WTC11 (cell line): Measurements from ENCODE around the gene PSMA1. TPM values are rescaled to one million over a fixed set of nuclear protein-coding genes. Genes with fewer than 3 reads are reported as not detected.

ENCODE experiments used
- ATAC-seq: fragments of 200-7000 bp; cut with Tn5 transposase; 2 replicates; pipeline ENCODE4 v1.10.0; 2021; ENCODE audit warnings: mild to moderate bottlenecking, moderate library complexity
- CTCF ChIA-PET: fragments of 300-600 bp; sonication (Branson Sonifier 250); formaldehyde crosslinking; loops from one replicate; lab custom pipeline; 2021; ENCODE audit warnings: antibody characterized with exemption; lab: Charles Lee
- POLR2A ChIA-PET: fragments of 350-600 bp; sonication (Branson Sonifier 250); formaldehyde crosslinking; loops from one replicate; lab custom pipeline; 2021; ENCODE audit warnings: antibody characterized with exemption; lab: Charles Lee
- DNase-seq: peaks from one replicate; pipeline ENCODE4 v3.0.0; 2021; ENCODE audit warnings: low spot score
- H3K27ac Mint-ChIP-seq: 2 replicates; pipeline ENCODE4 v1.8.0; 2021; ENCODE audit warnings: mixed read lengths
- H3K27me3 Mint-ChIP-seq: 2 replicates; pipeline ENCODE4 v1.8.0; 2021; ENCODE audit warnings: low read depth, mild to moderate bottlenecking, moderate library complexity, mixed read lengths
- H3K36me3 Mint-ChIP-seq: 2 replicates; pipeline ENCODE4 v1.8.0; 2021; ENCODE audit warnings: mixed read lengths
- H3K4me1 Mint-ChIP-seq: 2 replicates; pipeline ENCODE4 v1.8.0; 2022; ENCODE audit warnings: mixed read lengths
- H3K4me3 Mint-ChIP-seq: 2 replicates; pipeline ENCODE4 v1.8.0; 2021; ENCODE audit warnings: mild to moderate bottlenecking, moderate library complexity, mixed read lengths
- H3K9me3 Mint-ChIP-seq: 2 replicates; pipeline ENCODE4 v1.8.0; 2021; ENCODE audit warnings: mixed read lengths
- ETV6 ChIP-seq: sonication (generic); formaldehyde crosslinking; IDR thresholded peaks from 2 replicates; pipeline ENCODE4 v1.8.1; 2022; ENCODE audit warnings: mild to moderate bottlenecking, missing genetic modification reagents
- FOXP1 ChIP-seq: sonication (generic); formaldehyde crosslinking; IDR thresholded peaks from 2 replicates; pipeline ENCODE4 v1.8.0; 2022; ENCODE audit warnings: missing genetic modification reagents, mild to moderate bottlenecking, moderate library complexity, borderline replicate concordance
- GRHL2 ChIP-seq: fragments of 250-450 bp; sonication (Bioruptor Pico); IDR thresholded peaks from 2 replicates; pipeline ENCODE4 v1.8.0; 2022; ENCODE audit warnings: mild to moderate bottlenecking, moderate library complexity; ENCODE audit not compliant: insufficient replicate concordance, severe bottlenecking
- HMGA2 ChIP-seq: fragments of 250-450 bp; sonication (Bioruptor Pico); IDR thresholded peaks from 2 replicates; pipeline ENCODE4 v1.4.0; 2021; ENCODE audit warnings: mild to moderate bottlenecking, moderate library complexity
- JAZF1 ChIP-seq: fragments of 250-450 bp; sonication (Bioruptor Pico); IDR thresholded peaks from 2 replicates; pipeline ENCODE4 v1.9.0; 2021; ENCODE audit warnings: moderate library complexity, mild to moderate bottlenecking, inconsistent platforms
- JUN ChIP-seq: sonication (generic); formaldehyde crosslinking; IDR thresholded peaks from 2 replicates; pipeline ENCODE4 v1.8.0; 2023; ENCODE audit warnings: mild to moderate bottlenecking, missing genetic modification reagents
- NFATC4 ChIP-seq: fragments of 250-450 bp; sonication (Bioruptor Pico); IDR thresholded peaks from 2 replicates; pipeline ENCODE4 v1.9.0; 2021; ENCODE audit warnings: mild to moderate bottlenecking
- RORB ChIP-seq: fragments of 250-450 bp; sonication (Bioruptor Pico); IDR thresholded peaks from 2 replicates; pipeline ENCODE4 v1.9.0; 2021; ENCODE audit warnings: mild to moderate bottlenecking
- SMAD3 ChIP-seq: sonication (generic); formaldehyde crosslinking; IDR thresholded peaks from 2 replicates; pipeline ENCODE4 v1.8.0; 2022; ENCODE audit warnings: missing genetic modification reagents, mild to moderate bottlenecking, borderline replicate concordance
- TEAD4 ChIP-seq: sonication (generic); formaldehyde crosslinking; IDR thresholded peaks from 2 replicates; pipeline ENCODE4 v1.8.0; 2022; ENCODE audit warnings: mild to moderate bottlenecking, missing genetic modification reagents
- ZNF317 ChIP-seq: sonication (generic); formaldehyde crosslinking; IDR thresholded peaks from 2 replicates; pipeline ENCODE4 v1.8.1; 2023; ENCODE audit warnings: low read depth, mild to moderate bottlenecking, moderate library complexity, missing genetic modification reagents, borderline replicate concordance
- total RNA-seq: library from RNA; stranded (reverse); gene quantifications from 3 replicates; pipeline ENCODE4 v1.2.3, GENCODE V29; 2021
- TF ChIP-seq, protein P1 (sequence below): sonication (generic); formaldehyde crosslinking; IDR thresholded peaks from 2 replicates; pipeline ENCODE4 v1.8.1; 2022; ENCODE audit warnings: mild to moderate bottlenecking, missing genetic modification reagents, moderate library complexity, borderline replicate concordance
- TF ChIP-seq, protein P2 (sequence below): sonication (generic); formaldehyde crosslinking; IDR thresholded peaks from 2 replicates; pipeline ENCODE4 v1.8.1; 2022; ENCODE audit warnings: low read depth, mild to moderate bottlenecking, moderate library complexity, missing genetic modification reagents, borderline replicate concordance
- TF ChIP-seq, protein P3 (sequence below): sonication (generic); formaldehyde crosslinking; IDR thresholded peaks from 2 replicates; pipeline ENCODE4 v1.8.0; 2023; ENCODE audit warnings: mild to moderate bottlenecking, missing genetic modification reagents
- TF ChIP-seq, protein P4 (sequence below): fragments of 250-450 bp; sonication (Bioruptor Pico); IDR thresholded peaks from 2 replicates; pipeline ENCODE4 v1.9.0; 2021; ENCODE audit warnings: moderate library complexity, mild to moderate bottlenecking, inconsistent platforms, borderline replicate concordance
- TF ChIP-seq, protein P5 (sequence below): sonication (generic); formaldehyde crosslinking; IDR thresholded peaks from 2 replicates; pipeline ENCODE4 v1.8.1; 2022; ENCODE audit warnings: low read depth, missing genetic modification reagents, borderline replicate concordance
- TF ChIP-seq, protein P6 (sequence below): sonication (generic); formaldehyde crosslinking; IDR thresholded peaks from 2 replicates; pipeline ENCODE4 v1.8.1; 2023; ENCODE audit warnings: mild to moderate bottlenecking, missing genetic modification reagents, moderate library complexity
- TF ChIP-seq, protein P7 (sequence below): sonication (generic); formaldehyde crosslinking; IDR thresholded peaks from 2 replicates; pipeline ENCODE4 v1.8.0; 2022; ENCODE audit warnings: mild to moderate bottlenecking, missing genetic modification reagents
- TF ChIP-seq, protein P8 (sequence below): sonication (generic); formaldehyde crosslinking; IDR thresholded peaks from 2 replicates; pipeline ENCODE4 v1.8.1; 2022; ENCODE audit warnings: missing genetic modification reagents, borderline replicate concordance

The PSMA1 gene
- total RNA-seq, 1 experiment from 2014 or later: 139 TPM

DNA sequence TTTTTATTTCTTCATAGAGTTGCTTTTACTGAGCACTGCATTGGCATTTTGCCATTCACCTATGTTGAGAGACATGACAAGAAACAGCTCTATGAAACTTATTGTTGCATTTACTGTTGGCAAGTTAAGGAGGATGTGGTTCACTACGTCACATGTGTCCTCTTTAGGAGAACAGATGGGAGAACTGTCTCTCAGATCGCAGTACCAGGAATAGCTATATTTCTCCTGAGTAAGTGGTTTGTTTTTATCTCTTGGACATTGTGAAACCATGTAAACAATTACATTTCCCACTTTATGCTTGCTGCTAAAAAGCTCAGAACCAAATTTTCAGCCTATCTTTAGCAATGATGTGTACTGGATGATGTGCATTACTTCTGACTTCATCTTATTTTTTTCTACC, 34.8 kb upstream of the PSMA1 start:
- ATAC-seq: no peak
- Mint-ChIP-seq H3K36me3 (no peaks in the 10 kb centered on the region), H3K27me3 (no peaks in the 10 kb centered on the region; the same call in 1 of the 2 replicates), H3K4me3 (no peak overlapping the region), H3K4me1 (no peaks in the 10 kb centered on the region), H3K27ac (no peak overlapping the region), H3K9me3 (no peaks in the 10 kb centered on the region)
- ChIA-PET CTCF (no interaction called here), POLR2A (interaction anchor here (0.6 kb wide), 1 partner anchor 35 kb away, joined by 3 read pairs; the partner anchor contains the start of gene PSMA1)
- DNase-seq: no peak
- TF ChIP-seq HMGA2 (CRISPR knock-in tag) (no peak), GRHL2 (CRISPR knock-in tag) (no peak), TEAD4 (CRISPR knock-in tag) (no peak), RORB (no peak), JUN (CRISPR knock-in tag) (no peak), SMAD3 (CRISPR knock-in tag) (no peak), FOXP1 (CRISPR knock-in tag) (no peak), ETV6 (no peak), NFATC4 (CRISPR knock-in tag) (no peak), ZNF317 (no peak), JAZF1 (no peak)
- TF ChIP-seq, protein P1, sequence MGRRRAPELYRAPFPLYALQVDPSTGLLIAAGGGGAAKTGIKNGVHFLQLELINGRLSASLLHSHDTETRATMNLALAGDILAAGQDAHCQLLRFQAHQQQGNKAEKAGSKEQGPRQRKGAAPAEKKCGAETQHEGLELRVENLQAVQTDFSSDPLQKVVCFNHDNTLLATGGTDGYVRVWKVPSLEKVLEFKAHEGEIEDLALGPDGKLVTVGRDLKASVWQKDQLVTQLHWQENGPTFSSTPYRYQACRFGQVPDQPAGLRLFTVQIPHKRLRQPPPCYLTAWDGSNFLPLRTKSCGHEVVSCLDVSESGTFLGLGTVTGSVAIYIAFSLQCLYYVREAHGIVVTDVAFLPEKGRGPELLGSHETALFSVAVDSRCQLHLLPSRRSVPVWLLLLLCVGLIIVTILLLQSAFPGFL (CRISPR knock-in tag): no peak
- TF ChIP-seq, protein P2, sequence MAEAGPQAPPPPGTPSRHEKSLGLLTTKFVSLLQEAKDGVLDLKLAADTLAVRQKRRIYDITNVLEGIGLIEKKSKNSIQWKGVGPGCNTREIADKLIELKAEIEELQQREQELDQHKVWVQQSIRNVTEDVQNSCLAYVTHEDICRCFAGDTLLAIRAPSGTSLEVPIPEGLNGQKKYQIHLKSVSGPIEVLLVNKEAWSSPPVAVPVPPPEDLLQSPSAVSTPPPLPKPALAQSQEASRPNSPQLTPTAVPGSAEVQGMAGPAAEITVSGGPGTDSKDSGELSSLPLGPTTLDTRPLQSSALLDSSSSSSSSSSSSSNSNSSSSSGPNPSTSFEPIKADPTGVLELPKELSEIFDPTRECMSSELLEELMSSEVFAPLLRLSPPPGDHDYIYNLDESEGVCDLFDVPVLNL (CRISPR knock-in tag): no peak
- TF ChIP-seq, protein P3, sequence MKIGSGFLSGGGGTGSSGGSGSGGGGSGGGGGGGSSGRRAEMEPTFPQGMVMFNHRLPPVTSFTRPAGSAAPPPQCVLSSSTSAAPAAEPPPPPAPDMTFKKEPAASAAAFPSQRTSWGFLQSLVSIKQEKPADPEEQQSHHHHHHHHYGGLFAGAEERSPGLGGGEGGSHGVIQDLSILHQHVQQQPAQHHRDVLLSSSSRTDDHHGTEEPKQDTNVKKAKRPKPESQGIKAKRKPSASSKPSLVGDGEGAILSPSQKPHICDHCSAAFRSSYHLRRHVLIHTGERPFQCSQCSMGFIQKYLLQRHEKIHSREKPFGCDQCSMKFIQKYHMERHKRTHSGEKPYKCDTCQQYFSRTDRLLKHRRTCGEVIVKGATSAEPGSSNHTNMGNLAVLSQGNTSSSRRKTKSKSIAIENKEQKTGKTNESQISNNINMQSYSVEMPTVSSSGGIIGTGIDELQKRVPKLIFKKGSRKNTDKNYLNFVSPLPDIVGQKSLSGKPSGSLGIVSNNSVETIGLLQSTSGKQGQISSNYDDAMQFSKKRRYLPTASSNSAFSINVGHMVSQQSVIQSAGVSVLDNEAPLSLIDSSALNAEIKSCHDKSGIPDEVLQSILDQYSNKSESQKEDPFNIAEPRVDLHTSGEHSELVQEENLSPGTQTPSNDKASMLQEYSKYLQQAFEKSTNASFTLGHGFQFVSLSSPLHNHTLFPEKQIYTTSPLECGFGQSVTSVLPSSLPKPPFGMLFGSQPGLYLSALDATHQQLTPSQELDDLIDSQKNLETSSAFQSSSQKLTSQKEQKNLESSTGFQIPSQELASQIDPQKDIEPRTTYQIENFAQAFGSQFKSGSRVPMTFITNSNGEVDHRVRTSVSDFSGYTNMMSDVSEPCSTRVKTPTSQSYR: no peak
- TF ChIP-seq, protein P4, sequence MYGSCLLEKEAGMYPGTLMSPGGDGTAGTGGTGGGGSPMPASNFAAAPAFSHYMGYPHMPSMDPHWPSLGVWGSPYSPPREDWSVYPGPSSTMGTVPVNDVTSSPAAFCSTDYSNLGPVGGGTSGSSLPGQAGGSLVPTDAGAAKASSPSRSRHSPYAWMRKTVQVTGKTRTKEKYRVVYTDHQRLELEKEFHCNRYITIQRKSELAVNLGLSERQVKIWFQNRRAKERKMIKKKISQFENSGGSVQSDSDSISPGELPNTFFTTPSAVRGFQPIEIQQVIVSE (CRISPR knock-in tag): no peak
- TF ChIP-seq, protein P5, sequence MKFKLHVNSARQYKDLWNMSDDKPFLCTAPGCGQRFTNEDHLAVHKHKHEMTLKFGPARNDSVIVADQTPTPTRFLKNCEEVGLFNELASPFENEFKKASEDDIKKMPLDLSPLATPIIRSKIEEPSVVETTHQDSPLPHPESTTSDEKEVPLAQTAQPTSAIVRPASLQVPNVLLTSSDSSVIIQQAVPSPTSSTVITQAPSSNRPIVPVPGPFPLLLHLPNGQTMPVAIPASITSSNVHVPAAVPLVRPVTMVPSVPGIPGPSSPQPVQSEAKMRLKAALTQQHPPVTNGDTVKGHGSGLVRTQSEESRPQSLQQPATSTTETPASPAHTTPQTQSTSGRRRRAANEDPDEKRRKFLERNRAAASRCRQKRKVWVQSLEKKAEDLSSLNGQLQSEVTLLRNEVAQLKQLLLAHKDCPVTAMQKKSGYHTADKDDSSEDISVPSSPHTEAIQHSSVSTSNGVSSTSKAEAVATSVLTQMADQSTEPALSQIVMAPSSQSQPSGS (CRISPR knock-in tag): no peak
- TF ChIP-seq, protein P6, sequence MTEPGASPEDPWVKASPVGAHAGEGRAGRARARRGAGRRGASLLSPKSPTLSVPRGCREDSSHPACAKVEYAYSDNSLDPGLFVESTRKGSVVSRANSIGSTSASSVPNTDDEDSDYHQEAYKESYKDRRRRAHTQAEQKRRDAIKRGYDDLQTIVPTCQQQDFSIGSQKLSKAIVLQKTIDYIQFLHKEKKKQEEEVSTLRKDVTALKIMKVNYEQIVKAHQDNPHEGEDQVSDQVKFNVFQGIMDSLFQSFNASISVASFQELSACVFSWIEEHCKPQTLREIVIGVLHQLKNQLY: no peak
- TF ChIP-seq, protein P7, sequence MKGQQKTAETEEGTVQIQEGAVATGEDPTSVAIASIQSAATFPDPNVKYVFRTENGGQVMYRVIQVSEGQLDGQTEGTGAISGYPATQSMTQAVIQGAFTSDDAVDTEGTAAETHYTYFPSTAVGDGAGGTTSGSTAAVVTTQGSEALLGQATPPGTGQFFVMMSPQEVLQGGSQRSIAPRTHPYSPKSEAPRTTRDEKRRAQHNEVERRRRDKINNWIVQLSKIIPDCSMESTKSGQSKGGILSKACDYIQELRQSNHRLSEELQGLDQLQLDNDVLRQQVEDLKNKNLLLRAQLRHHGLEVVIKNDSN (CRISPR knock-in tag): no peak
- TF ChIP-seq, protein P8, sequence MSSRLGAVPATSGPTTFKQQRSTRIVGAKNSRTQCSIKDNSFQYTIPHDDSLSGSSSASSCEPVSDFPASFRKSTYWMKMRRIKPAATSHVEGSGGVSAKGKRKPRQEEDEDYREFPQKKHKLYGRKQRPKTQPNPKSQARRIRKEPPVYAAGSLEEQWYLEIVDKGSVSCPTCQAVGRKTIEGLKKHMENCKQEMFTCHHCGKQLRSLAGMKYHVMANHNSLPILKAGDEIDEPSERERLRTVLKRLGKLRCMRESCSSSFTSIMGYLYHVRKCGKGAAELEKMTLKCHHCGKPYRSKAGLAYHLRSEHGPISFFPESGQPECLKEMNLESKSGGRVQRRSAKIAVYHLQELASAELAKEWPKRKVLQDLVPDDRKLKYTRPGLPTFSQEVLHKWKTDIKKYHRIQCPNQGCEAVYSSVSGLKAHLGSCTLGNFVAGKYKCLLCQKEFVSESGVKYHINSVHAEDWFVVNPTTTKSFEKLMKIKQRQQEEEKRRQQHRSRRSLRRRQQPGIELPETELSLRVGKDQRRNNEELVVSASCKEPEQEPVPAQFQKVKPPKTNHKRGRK (CRISPR knock-in tag): no peak
